ENCODE data around the gene ARSI. TPM values are rescaled to one million over a fixed set of nuclear protein-coding genes. Genes with fewer than 3 reads are reported as not detected.
A peak's percentile ranks its signal among the peaks of the same experiment; 100 is the strongest.

ARSI gene
- total RNA-seq (ENCODE audit: low replicate concordance): 1.5 and 2.1 TPM in 2 replicates

- TF ChIP-seq CTCF (IDR thresholded peaks at IDR 0.05; ENCODE audit: insufficient read depth, low read length): peak; percentile 4
- peak within 1 kb of the TSS; percentile 28 for H3K4me3 ChIP-seq (ENCODE audit: low read depth, low read length)
- DNase-seq (ENCODE audit: low read depth): peak; percentile 22
These were observed at the start of gene ARSI for GRCh38 chr5:150302301-150303069. Gene ARSI, minus strand, starts transcription at chr5:150302905. Its CDS starts 532 bp downstream, at chr5:150302373.

- H3K4me3 ChIP-seq (ENCODE audit: low read depth, low read length): no peak overlapping the region
- DNase-seq (ENCODE audit: low read depth): peak; percentile 71
- TF ChIP-seq CTCF (IDR thresholded peaks at IDR 0.05; ENCODE audit: insufficient read depth, low read length): peak; percentile 59
These were observed 48.0 kb upstream of the ARSI start for GRCh38 chr5:150350524-150351344.

GRCh38 chr5:150349681-150350275 lies 47.1 kb upstream of the ARSI start:
- no peak for TF ChIP-seq CTCF (IDR thresholded peaks at IDR 0.05; ENCODE audit: insufficient read depth, low read length)

DNA sequence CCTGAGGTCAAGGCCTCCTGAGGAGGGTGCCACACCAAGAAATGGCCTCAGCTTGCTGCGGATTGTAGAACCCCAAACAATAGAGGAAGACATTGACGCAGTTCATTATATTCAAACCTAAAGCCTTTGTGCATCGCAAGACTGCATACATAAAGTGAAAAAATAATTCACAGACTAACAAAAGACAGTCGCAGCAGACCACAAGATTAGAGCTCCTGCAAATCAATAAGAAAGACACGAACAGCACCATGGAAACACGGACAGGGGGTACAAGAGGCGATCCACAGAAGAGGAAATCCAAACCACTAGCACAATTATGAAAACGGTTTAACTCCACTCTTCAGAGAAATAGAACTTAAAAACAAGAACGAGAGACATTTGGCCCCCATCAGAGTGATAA lies 44.7 kb upstream of the ARSI start:
- no peak overlapping the region for H3K4me3 ChIP-seq (ENCODE audit: low read depth, low read length)
- no peak for TF ChIP-seq CTCF (IDR thresholded peaks at IDR 0.05; ENCODE audit: insufficient read depth, low read length)
- DNase-seq (ENCODE audit: low read depth): no peak

More at GRCh38 chr5:150349681-150350275, 47.1 kb upstream of the ARSI start:
- no peak overlapping the region for H3K4me3 ChIP-seq (ENCODE audit: low read depth, low read length)
- no peak for DNase-seq (ENCODE audit: low read depth)

DNA sequence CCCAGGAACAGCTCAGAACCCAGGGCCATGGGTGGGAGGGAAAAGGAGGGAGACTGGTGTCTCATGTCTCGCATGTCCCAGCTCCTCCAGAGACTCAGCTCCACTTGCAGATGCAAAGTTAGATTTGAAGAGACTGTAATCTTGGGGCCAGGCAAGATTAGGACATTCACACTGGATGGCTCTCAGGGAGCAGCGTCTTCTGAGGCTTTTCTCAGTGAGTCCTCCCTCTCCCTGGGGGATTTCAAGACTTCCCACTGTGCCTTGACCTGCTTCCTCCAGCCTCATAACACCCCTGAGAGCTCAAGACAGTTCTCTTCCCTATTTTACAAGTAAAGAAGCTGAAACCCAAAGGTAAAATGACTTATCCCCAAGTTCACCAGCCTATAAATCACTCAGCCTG lies 44.3 kb upstream of the ARSI start:
- TF ChIP-seq CTCF (IDR thresholded peaks at IDR 0.05; ENCODE audit: insufficient read depth, low read length): no peak
- no peak for DNase-seq (ENCODE audit: low read depth)
- H3K4me3 ChIP-seq (ENCODE audit: low read depth, low read length): no peak overlapping the region

DNA sequence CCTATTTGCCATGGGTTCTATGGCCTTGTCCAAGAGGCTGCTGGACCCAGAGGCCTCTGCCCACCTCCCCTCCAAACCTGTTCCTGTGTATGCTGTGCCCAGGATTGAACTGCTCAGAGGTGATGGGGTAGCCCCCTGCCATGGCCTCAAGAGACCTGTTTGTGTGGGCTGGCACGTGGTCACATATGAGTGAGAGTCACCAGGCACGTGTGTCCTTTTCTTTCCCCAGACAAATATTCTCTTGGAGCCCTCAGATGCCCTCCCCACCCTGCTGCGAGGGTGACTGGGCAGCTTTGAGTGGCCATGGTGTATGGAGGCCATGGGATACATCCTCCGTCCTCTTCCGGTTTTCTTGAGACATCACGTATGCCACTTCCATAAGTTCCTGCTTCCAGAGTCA lies 43.9 kb upstream of the ARSI start:
- TF ChIP-seq CTCF (IDR thresholded peaks at IDR 0.05; ENCODE audit: insufficient read depth, low read length): no peak
- DNase-seq (ENCODE audit: low read depth): no peak

More for the DNA sequence above, 43.9 kb upstream of the ARSI start:
- H3K4me3 ChIP-seq (ENCODE audit: low read depth, low read length): no peak overlapping the region
